Trophoblast cell (in vitro differentiated cells and primary cell): ENCODE measurements around the gene TNFRSF14.

Experiments
- DNase-seq, 2 donors: peaks; one replicate each; pipeline ENCODE4 v3.0.0-alpha.2; 2016
- H2AFZ ChIP-seq: 2 replicates; pipeline ENCODE4 v1.6.1; 2013; ENCODE audit warnings: low read length, moderate library complexity, mild to moderate bottlenecking; ENCODE audit not compliant: insufficient read depth, poor library complexity
- H2AK5ac ChIP-seq: 2 replicates; pipeline ENCODE4 v1.6.1; 2013; ENCODE audit warnings: mild to moderate bottlenecking, low read length
- H2BK120ac ChIP-seq: 2 replicates; pipeline ENCODE4 v1.6.1; 2013; ENCODE audit warnings: low read length, mild to moderate bottlenecking, moderate library complexity; ENCODE audit not compliant: insufficient read depth, poor library complexity
- H2BK12ac ChIP-seq: 2 replicates; pipeline ENCODE4 v1.6.1; 2013; ENCODE audit warnings: mild to moderate bottlenecking, low read length, moderate library complexity
- H2BK5ac ChIP-seq: 2 replicates; pipeline ENCODE4 v1.6.1; 2013; ENCODE audit warnings: low read length, low read depth, moderate library complexity, mild to moderate bottlenecking; ENCODE audit not compliant: poor library complexity
- H3K14ac ChIP-seq: 2 replicates; pipeline ENCODE4 v1.6.1; 2013; ENCODE audit warnings: mild to moderate bottlenecking, low read length
- H3K18ac ChIP-seq: 2 replicates; pipeline ENCODE4 v1.6.1; 2013; ENCODE audit warnings: mild to moderate bottlenecking, low read length
- H3K23ac ChIP-seq: 2 replicates; pipeline ENCODE4 v1.6.1; 2013; ENCODE audit warnings: low read length
- H3K27ac ChIP-seq: 2 replicates; pipeline ENCODE4 v1.5.1; 2013; ENCODE audit warnings: low read depth, mild to moderate bottlenecking, inconsistent platforms, low read length, moderate library complexity
- H3K27me3 ChIP-seq: 2 replicates; pipeline ENCODE4 v1.6.1; 2013; ENCODE audit warnings: inconsistent platforms, mild to moderate bottlenecking, low read length, moderate library complexity; ENCODE audit not compliant: insufficient read depth
- H3K36me3 ChIP-seq, 2 experiments: 1 replicate in 1 of 2; 2 replicates in 1 of 2; pipeline ENCODE4 v1.6.1; 2013; ENCODE audit warnings: low read length in 2 of 2, mild to moderate bottlenecking in 2 of 2, moderate library complexity in 1 of 2; ENCODE audit not compliant: insufficient read depth in 2 of 2, control insufficient read depth in 1 of 2
- H3K4ac ChIP-seq: 2 replicates; pipeline ENCODE4 v1.6.1; 2013; ENCODE audit warnings: low read depth, mild to moderate bottlenecking, low read length, moderate library complexity
- H3K4me1 ChIP-seq, 2 experiments: 1 replicate in 1 of 2; 2 replicates in 1 of 2; pipeline ENCODE4 v1.6.1; 2013; ENCODE audit warnings: low read length in 2 of 2, mild to moderate bottlenecking in 2 of 2, moderate library complexity in 1 of 2; ENCODE audit not compliant: insufficient read depth in 2 of 2, control insufficient read depth in 1 of 2
- H3K4me2 ChIP-seq: 2 replicates; pipeline ENCODE4 v1.6.1; 2013; ENCODE audit warnings: inconsistent platforms, mild to moderate bottlenecking, low read length, moderate library complexity
- H3K4me3 ChIP-seq: 2 replicates; pipeline ENCODE4 v1.5.1; 2013; ENCODE audit warnings: mild to moderate bottlenecking, low read depth, low read length, inconsistent platforms
- H3K79me1 ChIP-seq: one replicate; pipeline ENCODE4 v1.6.1; 2013; ENCODE audit warnings: low read length
- H3K79me2 ChIP-seq: 2 replicates; pipeline ENCODE4 v1.6.1; 2013; ENCODE audit warnings: low read length, mild to moderate bottlenecking; ENCODE audit not compliant: control insufficient read depth, insufficient read depth, poor library complexity
- H3K9ac ChIP-seq: 2 replicates; pipeline ENCODE4 v1.6.1; 2013; ENCODE audit warnings: mild to moderate bottlenecking, low read length
- H3K9me3 ChIP-seq: 2 replicates; pipeline ENCODE4 v1.6.1; 2013; ENCODE audit warnings: low read depth, mild to moderate bottlenecking, control low read depth, inconsistent platforms, low read length; ENCODE audit not compliant: insufficient read depth
- H4K12ac ChIP-seq: 2 replicates; pipeline ENCODE4 v1.6.1; 2013; ENCODE audit warnings: low read depth, mild to moderate bottlenecking, low read length, moderate library complexity
- H4K8ac ChIP-seq: 2 replicates; pipeline ENCODE4 v1.6.1; 2013; ENCODE audit warnings: low read depth, mild to moderate bottlenecking, low read length, moderate library complexity
- H4K91ac ChIP-seq: one replicate; pipeline ENCODE4 v1.6.1; 2013; ENCODE audit warnings: low read depth, mild to moderate bottlenecking, low read length, moderate library complexity
- WGBS: extraction: QIAGEN DNeasy Blood & Tissue Kit; methylation state at CpG from one replicate; pipeline ENCODE4 v1.1.7; 2013; ENCODE audit warnings: missing lambda C conversion rate; ENCODE audit not compliant: insufficient read length, insufficient coverage; ENCODE audit errors: extremely low coverage; 5-methylcytosine and 5-hydroxymethylcytosine counted together

TNFRSF14 gene

DNA sequence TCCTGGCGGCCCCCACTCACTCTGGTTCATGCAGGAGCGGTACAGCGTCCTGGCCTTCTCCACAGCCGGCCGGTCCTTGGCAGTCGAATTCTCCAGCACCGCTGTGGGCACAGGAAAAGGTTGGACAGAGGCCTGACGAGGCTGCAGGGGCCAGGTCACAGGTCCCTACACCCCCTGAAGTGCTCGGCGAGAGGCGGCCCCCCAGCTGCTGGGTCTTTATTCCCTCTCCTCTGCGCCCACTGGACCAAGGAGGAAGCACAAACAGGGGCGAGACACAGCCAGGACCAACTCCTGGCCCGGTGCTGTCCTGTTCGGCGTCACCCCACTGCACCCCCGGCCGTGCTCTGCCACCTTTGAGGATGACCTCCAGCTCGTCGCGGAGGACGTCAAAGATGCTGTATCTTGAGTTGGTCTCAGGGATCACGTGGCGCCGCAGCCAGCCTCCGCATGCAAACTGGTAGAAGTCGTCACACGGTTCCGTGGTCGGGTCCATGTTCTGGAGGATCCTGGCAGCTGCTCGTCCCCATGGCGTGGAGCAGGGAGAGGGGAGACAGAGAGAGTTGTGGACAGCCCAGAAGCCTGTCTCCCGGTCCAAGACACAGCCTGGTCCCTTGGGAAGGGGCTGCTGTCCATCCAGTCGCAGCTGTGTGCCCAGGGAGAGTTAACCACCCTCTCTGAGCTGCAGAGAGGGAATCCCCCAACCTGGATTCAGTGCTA, 53.3 kb downstream of the TNFRSF14 start:
- no peak overlapping the region for H3K4me2 ChIP-seq
- no peak overlapping the region for H2BK120ac ChIP-seq
- no peak overlapping the region for H3K9ac ChIP-seq
- no peak overlapping the region for H2AFZ ChIP-seq
- no peak overlapping the region for H3K23ac ChIP-seq
- no peak overlapping the region for H2AK5ac ChIP-seq
- H3K9me3 ChIP-seq = peaks cover 17% of the 10 kb centered on the region
- H4K8ac ChIP-seq = no peak overlapping the region
- no peak overlapping the region for H2BK12ac ChIP-seq
- no peaks in the 10 kb centered on the region for H3K79me2 ChIP-seq
- no CpG with 5 or more reads among the region's 34 CpGs for WGBS
- no peaks in the 10 kb centered on the region for H3K79me1 ChIP-seq
- no peak overlapping the region for H4K12ac ChIP-seq
- no peak overlapping the region for H3K14ac ChIP-seq
- peak overlapping the region; percentile 49 for H3K4me3 ChIP-seq
- H3K27me3 ChIP-seq = no peaks in the 10 kb centered on the region
- H3K4me1 ChIP-seq = no peaks in the 10 kb centered on the region
- no peak overlapping the region for H3K27ac ChIP-seq
- H3K36me3 ChIP-seq = no peaks in the 10 kb centered on the region
- H3K4ac ChIP-seq = no peak overlapping the region
- DNase-seq = no peak
- no peak overlapping the region for H2BK5ac ChIP-seq
- H3K18ac ChIP-seq = no peak overlapping the region
- H4K91ac ChIP-seq = no peak overlapping the region

- no CpG with 5 or more reads among the region's 21 CpGs for WGBS
- H3K4me3 ChIP-seq = no peak overlapping the region
These were observed 54.1 kb downstream of the TNFRSF14 start for GRCh38 chr1:2610036-2610959.

GRCh38 chr1:2611031-2611501, 54.9 kb downstream of the TNFRSF14 start:
- Histone ChIP-seq H3K14ac (no peak overlapping the region), H2BK5ac (no peak overlapping the region), H3K9me3 (peaks cover 14% of the 10 kb centered on the region), H3K4me3 (no peak overlapping the region), H4K8ac (no peak overlapping the region), H4K12ac (no peak overlapping the region), H3K18ac (no peak overlapping the region), H3K4me2 (no peak overlapping the region), H2AFZ (no peak overlapping the region), H3K4ac (no peak overlapping the region), H3K79me2 (no peaks in the 10 kb centered on the region), H3K79me1 (no peaks in the 10 kb centered on the region), H2AK5ac (no peak overlapping the region), H3K36me3 (no peaks in the 10 kb centered on the region), H3K23ac (no peak overlapping the region), H3K27ac (no peak overlapping the region), H3K27me3 (no peaks in the 10 kb centered on the region), H2BK12ac (no peak overlapping the region), H3K9ac (no peak overlapping the region), H4K91ac (no peak overlapping the region), H3K4me1 (no peaks in the 10 kb centered on the region), H2BK120ac (no peak overlapping the region)
- no CpG with 5 or more reads among the region's 24 CpGs for WGBS
- DNase-seq = peak in 1 of 2 donors; percentile 3

More at GRCh38 chr1:2610036-2610959, 54.1 kb downstream of the TNFRSF14 start:
- no peak overlapping the region for H2BK120ac ChIP-seq
- no peaks in the 10 kb centered on the region for H3K36me3 ChIP-seq
- no peak overlapping the region for H4K91ac ChIP-seq
- no peaks in the 10 kb centered on the region for H3K27me3 ChIP-seq
- H3K4me1 ChIP-seq = no peaks in the 10 kb centered on the region
- H2AK5ac ChIP-seq = no peak overlapping the region
- no peak overlapping the region for H3K27ac ChIP-seq
- H2AFZ ChIP-seq = no peak overlapping the region
- H4K12ac ChIP-seq = no peak overlapping the region
- no peaks in the 10 kb centered on the region for H3K79me1 ChIP-seq
- no peak for DNase-seq
- no peak overlapping the region for H3K14ac ChIP-seq
- no peak overlapping the region for H2BK5ac ChIP-seq
- no peak overlapping the region for H2BK12ac ChIP-seq
- H3K9ac ChIP-seq = no peak overlapping the region
- H3K18ac ChIP-seq = no peak overlapping the region
- no peak overlapping the region for H3K4me2 ChIP-seq
- H4K8ac ChIP-seq = no peak overlapping the region
- H3K79me2 ChIP-seq = no peaks in the 10 kb centered on the region
- H3K4ac ChIP-seq = no peak overlapping the region
- no peak overlapping the region for H3K23ac ChIP-seq
- peaks cover 14% of the 10 kb centered on the region for H3K9me3 ChIP-seq

GRCh38 chr1:2611621-2612437, 55.7 kb downstream of the TNFRSF14 start:
- Histone ChIP-seq H3K9ac (no peak overlapping the region), H2BK12ac (no peak overlapping the region), H2AK5ac (no peak overlapping the region), H3K9me3 (peaks cover 17% of the 10 kb centered on the region), H3K79me2 (no peaks in the 10 kb centered on the region), H3K79me1 (no peaks in the 10 kb centered on the region), H2BK5ac (no peak overlapping the region), H3K18ac (no peak overlapping the region), H4K91ac (no peak overlapping the region), H3K14ac (no peak overlapping the region), H2AFZ (no peak overlapping the region), H3K36me3 (no peaks in the 10 kb centered on the region), H3K4me2 (no peak overlapping the region), H4K12ac (no peak overlapping the region), H3K27me3 (no peaks in the 10 kb centered on the region), H3K27ac (no peak overlapping the region), H2BK120ac (no peak overlapping the region), H4K8ac (no peak overlapping the region), H3K4me1 (no peaks in the 10 kb centered on the region), H3K4me3 (no peak overlapping the region), H3K23ac (no peak overlapping the region), H3K4ac (no peak overlapping the region)
- no peak for DNase-seq
- WGBS = no CpG with 5 or more reads among the region's 19 CpGs
